IMR-90 (cell line): ENCODE data around the gene ADAMTSL4. TPM values are rescaled to one million over a fixed set of nuclear protein-coding genes. Genes with fewer than 3 reads are reported as not detected.

Experiments
- ATAC-seq: fragments of 200-7000 bp; cut with Tn5 transposase; 2 replicates; pipeline ENCODE4 v1.9.1; 2020; ENCODE audit warnings: low read depth, mild to moderate bottlenecking, moderate library complexity
- BruUV-seq: library from RNA; stranded (reverse); fragments of 400-500 nt; replicated peaks from 2 replicates; lab custom pipeline; 2021; lab: Mats Ljungman, UMichigan
- CTCF ChIA-PET: fragments of 300-600 bp; formaldehyde crosslinking; extraction: SDS; loops from one replicate; lab custom pipeline; 2021; ENCODE audit warnings: antibody characterized with exemption; lab: Yijun Ruan, JAX
- POLR2A ChIA-PET: fragments of 300-600 bp; sonication (Branson Sonifier 250); formaldehyde crosslinking; loops from one replicate; lab custom pipeline; 2022; ENCODE audit warnings: antibody characterized with exemption; ENCODE audit not compliant: unreplicated experiment; lab: Charles Lee
- DNase-seq: peaks from one replicate; pipeline ENCODE4 v3.0.0; 2013
- H2AFZ ChIP-seq: replicated peaks from 2 replicates; pipeline ENCODE3; 2013; ENCODE audit warnings: low read length, mild to moderate bottlenecking; ENCODE audit not compliant: poor library complexity
- H2AK5ac ChIP-seq: 2 replicates; pipeline ENCODE4 v1.6.1; 2013; ENCODE audit warnings: low read depth, low read length, inconsistent platforms
- H2AK9ac ChIP-seq: replicated peaks from 2 replicates; pipeline ENCODE3; 2013; ENCODE audit warnings: mild to moderate bottlenecking, low read depth, low read length, moderate library complexity; ENCODE audit not compliant: poor library complexity
- H2BK120ac ChIP-seq: 2 replicates; pipeline ENCODE4 v1.6.1; 2013; ENCODE audit warnings: low read depth, low read length, inconsistent platforms
- H2BK15ac ChIP-seq: 3 replicates; pipeline ENCODE4 v1.6.1; 2013; ENCODE audit warnings: low read depth, low read length, inconsistent platforms
- H2BK20ac ChIP-seq: 2 replicates; pipeline ENCODE4 v1.6.1; 2013; ENCODE audit warnings: low read depth, mild to moderate bottlenecking, inconsistent platforms, low read length, moderate library complexity
- H2BK5ac ChIP-seq: 2 replicates; pipeline ENCODE4 v1.6.1; 2013; ENCODE audit warnings: mild to moderate bottlenecking, low read depth, low read length, inconsistent platforms; ENCODE audit not compliant: poor library complexity, severe bottlenecking
- H3K14ac ChIP-seq: replicated peaks from 2 replicates; pipeline ENCODE4 v1.6.1; 2013; ENCODE audit warnings: low read depth, low read length, inconsistent platforms
- H3K18ac ChIP-seq: 2 replicates; pipeline ENCODE4 v1.6.1; 2013; ENCODE audit warnings: low read depth, low read length, control low read depth
- H3K23ac ChIP-seq: 2 replicates; pipeline ENCODE4 v1.6.1; 2013; ENCODE audit warnings: low read depth, low read length, inconsistent platforms
- H3K27ac ChIP-seq: 2 replicates; pipeline ENCODE4 v1.5.1; 2013; ENCODE audit warnings: mild to moderate bottlenecking, control low read depth, low read length; ENCODE audit not compliant: insufficient read depth
- H3K27me3 ChIP-seq: 2 replicates; pipeline ENCODE4 v1.6.1; 2013; ENCODE audit warnings: low read length; ENCODE audit not compliant: control insufficient read depth, insufficient read depth
- H3K36me3 ChIP-seq: 2 replicates; pipeline ENCODE4 v1.6.1; 2013; ENCODE audit warnings: low read length, mixed read lengths; ENCODE audit not compliant: control insufficient read depth, insufficient read depth
- H3K4ac ChIP-seq: 2 replicates; pipeline ENCODE4 v1.6.1; 2013; ENCODE audit warnings: low read depth, low read length, inconsistent platforms
- H3K4me1 ChIP-seq: 2 replicates; pipeline ENCODE4 v1.6.1; 2013; ENCODE audit warnings: low read length, mixed read lengths; ENCODE audit not compliant: control insufficient read depth, insufficient read depth
- H3K4me2 ChIP-seq: 2 replicates; pipeline ENCODE4 v1.6.1; 2013; ENCODE audit warnings: low read depth, mild to moderate bottlenecking, control low read depth, low read length, moderate library complexity
- H3K4me3 ChIP-seq: 2 replicates; pipeline ENCODE4 v1.5.1; 2013; ENCODE audit warnings: low read depth, mild to moderate bottlenecking, control low read depth, low read length, moderate library complexity; ENCODE audit not compliant: insufficient read depth
- H3K56ac ChIP-seq: 2 replicates; pipeline ENCODE4 v1.6.1; 2013; ENCODE audit warnings: low read length, inconsistent platforms; ENCODE audit not compliant: insufficient read depth; ENCODE audit errors: extremely low read depth
- H3K79me1 ChIP-seq, 2 experiments: 2 replicates each; pipeline ENCODE4 v1.6.1; 2013; ENCODE audit warnings: low read length in 2 of 2, inconsistent platforms in 1 of 2, low read depth in 1 of 2
- H3K9ac ChIP-seq: 2 replicates; pipeline ENCODE4 v1.6.1; 2013; ENCODE audit warnings: low read depth, low read length, control low read depth
- H3K9me1 ChIP-seq: 2 replicates; pipeline ENCODE4 v1.6.1; 2013; ENCODE audit warnings: low read length, inconsistent platforms; ENCODE audit not compliant: insufficient read depth
- H3K9me3 ChIP-seq: 2 replicates; pipeline ENCODE4 v1.6.1; 2013; ENCODE audit warnings: low read length; ENCODE audit not compliant: control insufficient read depth, insufficient read depth
- H4K20me1 ChIP-seq: 2 replicates; pipeline ENCODE4 v1.6.1; 2013; ENCODE audit warnings: low read length, inconsistent platforms; ENCODE audit not compliant: insufficient read depth
- H4K5ac ChIP-seq: 2 replicates; pipeline ENCODE4 v1.6.1; 2013; ENCODE audit warnings: mild to moderate bottlenecking, low read depth, low read length, control low read depth
- H4K8ac ChIP-seq, 2 experiments: 2 replicates each; pipeline ENCODE4 v1.6.1; 2013; ENCODE audit warnings: low read depth in 2 of 2, low read length in 2 of 2, control low read depth in 1 of 2, inconsistent platforms in 1 of 2
- H4K91ac ChIP-seq: 2 replicates; pipeline ENCODE4 v1.6.1; 2013; ENCODE audit warnings: low read depth, low read length, inconsistent platforms; ENCODE audit not compliant: insufficient read depth
- BHLHE40 ChIP-seq: fragments of 150-350 bp; IDR thresholded peaks from 2 replicates; pipeline ENCODE4 v1.6.1; 2016; ENCODE audit warnings: mild to moderate bottlenecking, low read depth, low read length
- CHD1 ChIP-seq: IDR thresholded peaks from 2 replicates; pipeline ENCODE4 v1.6.1; 2012; ENCODE audit warnings: low read depth, low read length, improper control_type of control experiment
- MAFK ChIP-seq: IDR thresholded peaks from 2 replicates; pipeline ENCODE4 v1.6.1; 2012; ENCODE audit warnings: low read depth, low read length, improper control_type of control experiment
- POLR2A ChIP-seq: IDR thresholded peaks from 2 replicates; pipeline ENCODE4 v1.6.1; 2012; ENCODE audit warnings: mild to moderate bottlenecking, low read depth, low read length
- RAD21 ChIP-seq: IDR thresholded peaks from 2 replicates; pipeline ENCODE4 v1.6.1; 2012; ENCODE audit warnings: low read length, improper control_type of control experiment
- RCOR1 ChIP-seq: IDR thresholded peaks from 2 replicates; pipeline ENCODE4 v1.6.1; 2012; ENCODE audit warnings: mild to moderate bottlenecking, low read length, improper control_type of control experiment; ENCODE audit not compliant: insufficient replicate concordance
- SMC3 ChIP-seq: fragments of 150-350 bp; IDR thresholded peaks from 2 replicates; pipeline ENCODE4 v1.6.1; 2016; ENCODE audit warnings: low read depth, mild to moderate bottlenecking, antibody characterized with exemption, low read length, moderate library complexity
- WGBS, 2 experiments: methylation state at CpG; one replicate each; pipeline versions ENCODE4 v1.1.5 to v1.1.7; 2013; ENCODE audit warnings: missing lambda C conversion rate in 2 of 2; ENCODE audit not compliant: insufficient read length in 1 of 2; ENCODE audit errors: extremely low coverage in 2 of 2; 5-methylcytosine and 5-hydroxymethylcytosine counted together
- dilution Hi-C: fragments of 300-500 bp; cut with HindIII; formaldehyde crosslinking; loops from one replicate; pipeline ENCODE4 v1.14.3; 2018; ENCODE audit warnings: low sequenced_read_pairs; ENCODE audit not compliant: unreplicated experiment
- in situ Hi-C: fragments of 300-500 bp; cut with MboI; formaldehyde crosslinking; loops from 3 replicates; pipeline ENCODE4 v1.14.3; 2019; ENCODE audit warnings: low sequenced_read_pairs, inconsistent platforms, mixed read lengths
- intact Hi-C: fragments of 100-400 bp; cut with micrococcal nuclease; formaldehyde crosslinking; loops from 2 replicates; pipeline ENCODE4 v1.10.0; 2022
- polyA plus RNA-seq, 3 experiments: library from polyadenylated mRNA; depleted of rRNA; stranded (reverse); fragments of >200 nt; gene quantifications; 2 replicates each; pipeline ENCODE4 v1.2.3, GENCODE V29; 2012; ENCODE audit warnings: low replicate concordance in 1 of 3
- total RNA-seq: library from RNA; depleted of rRNA; stranded (reverse); fragments of >200 nt; gene quantifications from 2 replicates; pipeline ENCODE4 v1.2.3, GENCODE V29; 2012

The ADAMTSL4 gene
- total and polyA plus RNA-seq, 2 of the 4 experiments (the other 2 are of a cell fraction) = 0.54 to 12.2 TPM

GRCh38 chr1:150545486-150546032, 3.6 kb upstream of the ADAMTSL4 start:
- Histone ChIP-seq H2BK5ac (no peak overlapping the region), H3K9me1 (0 out of 2 replicates have a peak, but pooled peaks cover 3% of the 10 kb centered on the region), H2BK120ac (no peak overlapping the region), H3K4me2 (no peak overlapping the region), H3K27me3 (no peaks in the 10 kb centered on the region), H3K4me3 (no peak overlapping the region), H2AFZ (no peak overlapping the region), H4K91ac (no peak overlapping the region), H3K79me1 (peaks cover 0 to 19% of the 10 kb centered on the region in 2 experiments; a peak in 2 of 4 replicates), H2BK20ac (no peak overlapping the region), H3K14ac (no peak overlapping the region; the same call in 1 of the 2 replicates), H3K4me1 (peaks cover 10% of the 10 kb centered on the region), H3K9ac (no peak overlapping the region), H3K36me3 (no peaks in the 10 kb centered on the region), H3K23ac (peak overlapping the region; percentile 38; the same call in 1 of the 2 replicates), H4K5ac (no peak overlapping the region), H3K27ac (no peak overlapping the region), H3K4ac (no peak overlapping the region), H3K18ac (no peak overlapping the region), H2AK5ac (0 out of 2 replicates have a peak overlapping the region, but pooled peaks have one; percentile 3), H3K56ac (no peak overlapping the region), H3K9me3 (no peaks in the 10 kb centered on the region), H4K20me1 (no peaks in the 10 kb centered on the region; the same call in 1 of the 2 replicates), H4K8ac (no peak overlapping the region), H2AK9ac (no peak overlapping the region), H2BK15ac (no peak overlapping the region)
- no TSS peak for BruUV-seq
- ATAC-seq (no peak), DNase-seq (no peak)
- in situ Hi-C loops (no loop called here), dilution Hi-C loops (no loop called here), intact Hi-C loops (no loop called here)
- ChIA-PET POLR2A (interaction anchor here (1.1 kb wide), 1 partner anchor 9 kb away, joined by 7 read pairs; no protein-coding TSS in a partner anchor), CTCF (no interaction called here)
- no peak for TF ChIP-seq CHD1
- TF ChIP-seq MAFK = no peak
- TF ChIP-seq RAD21 = no peak
- TF ChIP-seq POLR2A = no peak
- TF ChIP-seq RCOR1 = no peak
- no peak for TF ChIP-seq BHLHE40
- TF ChIP-seq SMC3 = no peak
- WGBS, 2 experiments = 60% methylated on average over 1 of the region's 6 CpGs; no CpG with 5 or more reads in 1 of the 2 experiments
